Keratinocyte (primary cell): ENCODE data around the gene SLC22A8. TPM values are rescaled to one million over a fixed set of nuclear protein-coding genes. Genes with fewer than 3 reads are reported as not detected.

Source experiments
- DNase-seq: peaks from one replicate; pipeline ENCODE4 v3.0.0-alpha.2; 2011; ENCODE audit warnings: low read depth, missing footprints, low spot score
- FAIRE-seq: peaks from 2 replicates; lab custom pipeline; 2011; peaks lifted over from hg19 to GRCh38; lab: Jason Lieb, UNC
- H2AFZ ChIP-seq: 2 replicates; pipeline ENCODE4 v1.6.0; 2012; ENCODE audit warnings: low read length, control low read depth, inconsistent platforms; ENCODE audit not compliant: control insufficient read depth
- H3K27ac ChIP-seq: 2 replicates; pipeline ENCODE4 v1.5.1; 2011; ENCODE audit warnings: low read length; ENCODE audit not compliant: control insufficient read depth, insufficient read depth
- H3K27me3 ChIP-seq: 3 replicates; pipeline ENCODE4 v1.6.0; 2011; ENCODE audit warnings: low read length; ENCODE audit not compliant: control insufficient read depth, insufficient read depth; ENCODE audit errors: extremely low read depth
- H3K36me3 ChIP-seq, 2 experiments: 2 replicates in 1 of 2; 3 replicates in 1 of 2; pipeline ENCODE4 v1.5.1; 2011; ENCODE audit warnings: low read length in 2 of 2, mild to moderate bottlenecking in 1 of 2; ENCODE audit not compliant: control insufficient read depth in 2 of 2, insufficient read depth in 2 of 2; ENCODE audit errors: extremely low read depth in 1 of 2
- H3K4me1 ChIP-seq: 3 replicates; pipeline ENCODE4 v1.5.1; 2011; ENCODE audit warnings: low read length; ENCODE audit not compliant: control insufficient read depth, insufficient read depth; ENCODE audit errors: extremely low read depth
- H3K4me2 ChIP-seq: 3 replicates; pipeline ENCODE4 v1.6.0; 2011; ENCODE audit warnings: low read depth, low read length; ENCODE audit not compliant: control insufficient read depth, insufficient read depth; ENCODE audit errors: extremely low read depth
- H3K4me3 ChIP-seq, 3 experiments: fragments of 200-600 bp in 1 of 3; sonication (generic) in 1 of 3; 2 replicates in 2 of 3; 3 replicates in 1 of 3; pipeline ENCODE4 v1.5.1; 2011 to 2016; ENCODE audit warnings: low read length in 3 of 3, mild to moderate bottlenecking in 3 of 3, control low read depth in 2 of 3, inconsistent platforms in 1 of 3, low read depth in 1 of 3, mixed read lengths in 1 of 3, mixed run types in 1 of 3, moderate library complexity in 1 of 3; ENCODE audit not compliant: control insufficient read depth in 2 of 3, insufficient read depth in 2 of 3; ENCODE audit errors: extremely low read depth in 1 of 3
- H3K79me2 ChIP-seq: 2 replicates; pipeline ENCODE4 v1.6.0; 2012; ENCODE audit warnings: low read length; ENCODE audit not compliant: control insufficient read depth, insufficient read depth
- H3K9ac ChIP-seq: 3 replicates; pipeline ENCODE4 v1.6.0; 2011; ENCODE audit warnings: low read length; ENCODE audit not compliant: control insufficient read depth, insufficient read depth; ENCODE audit errors: extremely low read depth
- H3K9me1 ChIP-seq: 3 replicates; pipeline ENCODE4 v1.6.0; 2011; ENCODE audit warnings: low read length; ENCODE audit not compliant: control insufficient read depth, insufficient read depth; ENCODE audit errors: extremely low read depth
- H3K9me3 ChIP-seq: 2 replicates; pipeline ENCODE4 v1.5.1; 2012; ENCODE audit warnings: low read depth, low read length; ENCODE audit not compliant: control insufficient read depth
- H4K20me1 ChIP-seq: 3 replicates; pipeline ENCODE4 v1.6.0; 2011; ENCODE audit warnings: low read length; ENCODE audit not compliant: control insufficient read depth, insufficient read depth; ENCODE audit errors: extremely low read depth
- EZH2 ChIP-seq: IDR thresholded peaks from one replicate; pipeline ENCODE4 v1.6.1; 2012; ENCODE audit warnings: inconsistent platforms, mild to moderate bottlenecking, low read length, moderate library complexity
- dilution Hi-C: fragments of 300-500 bp; cut with MboI; formaldehyde crosslinking; loops from one replicate; pipeline ENCODE4 v1.7.0; 2020; ENCODE audit warnings: low sequenced_read_pairs; ENCODE audit not compliant: extremely low pct_ligation_motif_present
- polyA plus RNA-seq, 5 experiments: library from polyadenylated mRNA; depleted of rRNA in 3 of 5; stranded (reverse) in 3 of 5; stranded (forward) in 1 of 5; unstranded in 1 of 5; fragments of >200 nt; gene quantifications; 1 replicate in 1 of 5; 2 replicates in 3 of 5; 3 replicates in 1 of 5; pipeline versions ENCODE4 v1.2.1 to v1.2.3, GENCODE V29; 2011 to 2012; ENCODE audit warnings: missing spikeins in 2 of 5, low read depth in 1 of 5, low replicate concordance in 1 of 5
- TF ChIP-seq, protein P1 (sequence below), 3 experiments: IDR thresholded peaks in 1 of 3; conservative IDR thresholded peaks in 1 of 3; optimal IDR thresholded peaks in 1 of 3; 2 replicates in 2 of 3; 3 replicates in 1 of 3; pipeline versions ENCODE3 to v1.5.1; 2011; ENCODE audit warnings: low read length in 3 of 3, mild to moderate bottlenecking in 3 of 3, moderate library complexity in 2 of 3, control low read depth in 1 of 3, inconsistent platforms in 1 of 3; ENCODE audit not compliant: insufficient read depth in 2 of 3; ENCODE audit errors: extremely low read depth in 1 of 3

The SLC22A8 gene
- polyA plus RNA-seq, 1 donor (not counting 4 experiments of a cell fraction or from before 2014, with no cell fraction given), result not detected

DNA sequence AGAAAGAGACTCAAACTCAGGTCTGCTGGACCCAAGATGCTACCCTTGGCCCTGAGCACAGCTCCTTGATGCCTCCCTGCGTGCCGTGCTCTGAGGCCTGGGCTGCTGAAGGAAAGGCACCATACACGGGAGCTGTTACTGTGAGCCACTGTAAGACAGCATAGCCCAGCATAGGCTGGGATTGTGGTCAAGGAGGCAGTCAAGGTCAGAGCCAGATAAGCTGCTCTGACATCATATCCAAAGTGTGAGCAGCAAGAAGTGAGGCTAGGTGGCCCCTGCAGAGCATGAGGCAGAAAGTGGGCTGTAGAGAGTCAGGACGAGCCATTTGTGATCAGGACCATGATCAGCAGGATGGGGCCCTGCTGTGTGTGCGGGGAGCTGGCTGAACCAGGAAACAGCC, 7.7 kb downstream of the SLC22A8 start:
- Histone ChIP-seq H3K9ac (no peak overlapping the region), H3K9me1 (no peaks in the 10 kb centered on the region), H3K36me3 (no peaks in the 10 kb centered on the region), H3K4me2 (no peak overlapping the region), H3K4me1 (no peaks in the 10 kb centered on the region), H4K20me1 (no peaks in the 10 kb centered on the region), H3K27ac (no peak overlapping the region), H3K9me3 (no peaks in the 10 kb centered on the region), H3K27me3 (no peaks in the 10 kb centered on the region), H3K4me3 (no peak overlapping the region), H2AFZ (no peak overlapping the region), H3K79me2 (no peaks in the 10 kb centered on the region)
- no peak for FAIRE-seq
- dilution Hi-C loops, result loop anchor here (10.0 kb wide), 1 partner anchor 113 kb away; no protein-coding TSS in a partner anchor
- no peak for DNase-seq
- TF ChIP-seq EZH2, result no peak
- TF ChIP-seq, protein P1, sequence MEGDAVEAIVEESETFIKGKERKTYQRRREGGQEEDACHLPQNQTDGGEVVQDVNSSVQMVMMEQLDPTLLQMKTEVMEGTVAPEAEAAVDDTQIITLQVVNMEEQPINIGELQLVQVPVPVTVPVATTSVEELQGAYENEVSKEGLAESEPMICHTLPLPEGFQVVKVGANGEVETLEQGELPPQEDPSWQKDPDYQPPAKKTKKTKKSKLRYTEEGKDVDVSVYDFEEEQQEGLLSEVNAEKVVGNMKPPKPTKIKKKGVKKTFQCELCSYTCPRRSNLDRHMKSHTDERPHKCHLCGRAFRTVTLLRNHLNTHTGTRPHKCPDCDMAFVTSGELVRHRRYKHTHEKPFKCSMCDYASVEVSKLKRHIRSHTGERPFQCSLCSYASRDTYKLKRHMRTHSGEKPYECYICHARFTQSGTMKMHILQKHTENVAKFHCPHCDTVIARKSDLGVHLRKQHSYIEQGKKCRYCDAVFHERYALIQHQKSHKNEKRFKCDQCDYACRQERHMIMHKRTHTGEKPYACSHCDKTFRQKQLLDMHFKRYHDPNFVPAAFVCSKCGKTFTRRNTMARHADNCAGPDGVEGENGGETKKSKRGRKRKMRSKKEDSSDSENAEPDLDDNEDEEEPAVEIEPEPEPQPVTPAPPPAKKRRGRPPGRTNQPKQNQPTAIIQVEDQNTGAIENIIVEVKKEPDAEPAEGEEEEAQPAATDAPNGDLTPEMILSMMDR (optimal IDR thresholded peaks at IDR 0.05 in 1 of 3, IDR thresholded peaks at IDR 0.05 in 1 of 3, conservative IDR thresholded peaks at IDR 0.05 in 1 of 3; ENCODE audit: extremely low read depth in 1 of 3, insufficient read depth in 2 of 3, low read length in 3 of 3), result no peak

DNA sequence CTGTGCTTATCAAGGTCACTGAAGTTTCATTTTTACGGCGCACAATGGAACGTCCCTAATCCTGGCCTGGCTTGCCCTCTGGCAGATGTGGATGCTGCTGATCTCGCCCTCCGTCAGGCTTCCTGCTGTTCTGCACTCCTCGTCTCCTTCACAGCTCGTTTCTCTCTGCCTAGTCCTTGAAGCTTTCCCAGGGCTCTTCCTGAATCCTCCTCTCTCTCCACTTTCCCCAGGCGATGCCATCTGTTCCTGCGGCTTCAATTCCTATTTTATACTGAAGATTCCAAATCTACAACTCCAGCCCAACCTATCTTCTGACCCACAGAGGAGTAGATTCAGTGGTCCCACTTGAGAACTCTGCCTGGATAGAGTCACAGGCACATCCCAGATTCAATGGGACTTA, 14.2 kb downstream of the SLC22A8 start:
- dilution Hi-C loops, result loop anchor here (10.0 kb wide), 1 partner anchor 107 kb away; no protein-coding TSS in a partner anchor
- Histone ChIP-seq H4K20me1 (no peaks in the 10 kb centered on the region), H3K9ac (no peak overlapping the region), H3K36me3 (no peaks in the 10 kb centered on the region), H2AFZ (no peak overlapping the region), H3K4me1 (peaks cover 8% of the 10 kb centered on the region), H3K4me2 (no peak overlapping the region), H3K27ac (no peak overlapping the region), H3K9me1 (no peaks in the 10 kb centered on the region), H3K4me3 (no peak overlapping the region), H3K79me2 (no peaks in the 10 kb centered on the region), H3K27me3 (no peaks in the 10 kb centered on the region), H3K9me3 (no peaks in the 10 kb centered on the region)
- FAIRE-seq, result no peak
- no peak for DNase-seq
- TF ChIP-seq EZH2, result no peak
- TF ChIP-seq, protein P1 (optimal IDR thresholded peaks at IDR 0.05 in 1 of 3, IDR thresholded peaks at IDR 0.05 in 1 of 3, conservative IDR thresholded peaks at IDR 0.05 in 1 of 3; ENCODE audit: extremely low read depth in 1 of 3, insufficient read depth in 2 of 3, low read length in 3 of 3), result no peak
